Neural cell (in vitro differentiated cells): Measurements from ENCODE around the gene TTC23. TPM values are rescaled to one million over a fixed set of nuclear protein-coding genes. Genes with fewer than 3 reads are reported as not detected.

Experiments
- H2AFZ ChIP-seq: fragments of 200-600, 300-800 bp; sonication (generic), shearing (Covaris generic); 2 replicates; pipeline ENCODE4 v1.6.0; 2014; ENCODE audit warnings: low read depth, mild to moderate bottlenecking, antibody characterized with exemption, low read length, moderate library complexity
- H3F3A ChIP-seq: fragments of 200-600 bp; shearing (Covaris generic); 2 replicates; pipeline ENCODE4 v1.6.1; 2016; ENCODE audit warnings: mild to moderate bottlenecking, moderate library complexity, mixed read lengths, antibody characterized with exemption, low read length; ENCODE audit not compliant: insufficient read depth, poor library complexity, severe bottlenecking
- H3K27ac ChIP-seq: fragments of 200-600, 300-800 bp; sonication (generic), shearing (Covaris generic); 2 replicates; pipeline ENCODE4 v1.5.1; 2014; ENCODE audit warnings: mild to moderate bottlenecking, low read length, moderate library complexity
- H3K27me3 ChIP-seq: fragments of 300-800, 200-600 bp; sonication (generic), shearing (Covaris generic); 2 replicates; pipeline ENCODE4 v1.6.0; 2014; ENCODE audit warnings: mild to moderate bottlenecking, low read depth, low read length, moderate library complexity; ENCODE audit not compliant: insufficient read depth
- H3K36me3 ChIP-seq: fragments of 300-800, 200-600 bp; sonication (generic), shearing (Covaris generic); 2 replicates; pipeline ENCODE4 v1.5.1; 2014; ENCODE audit warnings: mild to moderate bottlenecking, antibody characterized with exemption, low read length, moderate library complexity; ENCODE audit not compliant: insufficient read depth
- H3K4me2 ChIP-seq: fragments of 300-800, 200-600 bp; sonication (generic), shearing (Covaris generic); 2 replicates; pipeline ENCODE4 v1.6.0; 2014; ENCODE audit warnings: mild to moderate bottlenecking, low read length
- H3K4me3 ChIP-seq: fragments of 300-800, 200-600 bp; sonication (generic), shearing (Covaris generic); 2 replicates; pipeline ENCODE4 v1.5.1; 2014; ENCODE audit warnings: mild to moderate bottlenecking, low read length, moderate library complexity
- H3K79me2 ChIP-seq: fragments of 200-600 bp; shearing (Covaris generic); replicated peaks from 2 replicates; pipeline ENCODE4 v1.6.0; 2014; ENCODE audit warnings: mild to moderate bottlenecking, low read length, moderate library complexity; ENCODE audit not compliant: insufficient read depth
- H3K9ac ChIP-seq: fragments of 300-800, 200-600 bp; sonication (generic), shearing (Covaris generic); 2 replicates; pipeline ENCODE4 v1.6.1; 2016; ENCODE audit warnings: mild to moderate bottlenecking, low read length, mixed read lengths
- H3K9me2 ChIP-seq: fragments of 200-600 bp; shearing (Covaris generic); 2 replicates; pipeline ENCODE4 v1.6.1; 2016; ENCODE audit warnings: mild to moderate bottlenecking, low read length, mixed read lengths; ENCODE audit not compliant: insufficient read depth
- H3K9me3 ChIP-seq: fragments of 200-600, 300-800 bp; sonication (generic), shearing (Covaris generic); 2 replicates; pipeline ENCODE4 v1.6.1; 2016; ENCODE audit warnings: mild to moderate bottlenecking, mixed run types, low read length, moderate library complexity, mixed read lengths
- H4K20me1 ChIP-seq: fragments of 200-600 bp; shearing (Covaris generic); 2 replicates; pipeline ENCODE4 v1.6.1; 2016; ENCODE audit warnings: mild to moderate bottlenecking, mixed run types; ENCODE audit not compliant: insufficient read depth
- CTCF ChIP-seq: fragments of 450-650 bp; IDR thresholded peaks from 2 replicates; pipeline ENCODE4 v1.5.1; 2014; ENCODE audit warnings: antibody characterized with exemption, mild to moderate bottlenecking, moderate library complexity; ENCODE audit not compliant: poor library complexity, severe bottlenecking
- EP300 ChIP-seq: fragments of 450-650 bp; conservative IDR thresholded peaks from 2 replicates; pipeline ENCODE4 v1.6.1; 2014; ENCODE audit warnings: antibody characterized with exemption, mild to moderate bottlenecking, moderate library complexity; ENCODE audit not compliant: poor library complexity, severe bottlenecking
- EZH2 ChIP-seq: fragments of 200-600, 300-800 bp; shearing (Covaris generic), sonication (generic); IDR thresholded peaks from 2 replicates; pipeline ENCODE4 v1.6.1; 2014; ENCODE audit warnings: antibody characterized with exemption, low read length, borderline replicate concordance, mild to moderate bottlenecking; ENCODE audit not compliant: insufficient read depth, poor library complexity, severe bottlenecking
- MXI1 ChIP-seq: fragments of 450-650 bp; conservative IDR thresholded peaks from 2 replicates; pipeline ENCODE4 v1.6.1; 2014; ENCODE audit warnings: antibody characterized with exemption, mild to moderate bottlenecking; ENCODE audit not compliant: poor library complexity, severe bottlenecking
- POLR2AphosphoS5 ChIP-seq: IDR thresholded peaks from 2 replicates; pipeline ENCODE4 v1.6.1; 2012
- REST ChIP-seq: IDR thresholded peaks from 2 replicates; pipeline ENCODE4 v1.6.1; 2012; ENCODE audit warnings: borderline replicate concordance
- SMC3 ChIP-seq: fragments of 450-650 bp; conservative IDR thresholded peaks from 2 replicates; pipeline ENCODE4 v1.6.1; 2014; ENCODE audit warnings: antibody characterized with exemption, mild to moderate bottlenecking, moderate library complexity; ENCODE audit not compliant: poor library complexity
- TAF1 ChIP-seq: IDR thresholded peaks from 2 replicates; pipeline ENCODE4 v1.6.1; 2012; ENCODE audit warnings: low read depth
- polyA plus RNA-seq: library from polyadenylated mRNA; depleted of rRNA; stranded (reverse); fragments of >200 nt; gene quantifications from 2 replicates; pipeline ENCODE4 v1.2.3, GENCODE V29; 2014

Gene TTC23
- polyA plus RNA-seq, 1 donor from 2014 or later: 6.2 TPM

- H3K4me3 ChIP-seq: no peak overlapping the region
- no peaks in the 10 kb centered on the region for H4K20me1 ChIP-seq
- no peak overlapping the region for H2AFZ ChIP-seq
- H3F3A ChIP-seq: no peaks in the 10 kb centered on the region
- no peaks in the 10 kb centered on the region for H3K27me3 ChIP-seq
- no peak overlapping the region for H3K4me2 ChIP-seq
- H3K9me3 ChIP-seq: no peaks in the 10 kb centered on the region
- TF ChIP-seq EP300 (no peak), POLR2AphosphoS5 (no peak), TAF1 (no peak), MXI1 (no peak), CTCF (no peak), REST (no peak)
- no peak overlapping the region for H3K27ac ChIP-seq
- H3K36me3 ChIP-seq: no peaks in the 10 kb centered on the region
- H3K79me2 ChIP-seq: no peaks in the 10 kb centered on the region
- no peak overlapping the region for H3K9ac ChIP-seq
- H3K9me2 ChIP-seq: no peaks in the 10 kb centered on the region
Measured at GRCh38 chr15:99187936-99188335, 61.4 kb downstream of the TTC23 start.

GRCh38 chr15:99185414-99186130, 63.8 kb downstream of the TTC23 start:
- no peak for TF ChIP-seq MXI1
- TF ChIP-seq POLR2AphosphoS5: no peak
- TF ChIP-seq SMC3: no peak
- no peak for TF ChIP-seq TAF1
- TF ChIP-seq REST: no peak
- TF ChIP-seq EZH2: no peak
- no peak overlapping the region for H3K9ac ChIP-seq
- H3K4me2 ChIP-seq: no peak overlapping the region
- no peaks in the 10 kb centered on the region for H3F3A ChIP-seq
- H2AFZ ChIP-seq: no peak overlapping the region
- no peaks in the 10 kb centered on the region for H3K27me3 ChIP-seq
- H3K4me3 ChIP-seq: no peak overlapping the region
- no peaks in the 10 kb centered on the region for H3K36me3 ChIP-seq
- H3K79me2 ChIP-seq: no peaks in the 10 kb centered on the region
- H3K9me3 ChIP-seq: no peaks in the 10 kb centered on the region
- no peaks in the 10 kb centered on the region for H4K20me1 ChIP-seq
- no peaks in the 10 kb centered on the region for H3K9me2 ChIP-seq
- H3K27ac ChIP-seq: no peak overlapping the region
